Osteoblast (primary cell): ENCODE data around the gene DLG2. TPM values are rescaled to one million over a fixed set of nuclear protein-coding genes. Genes with fewer than 3 reads are reported as not detected.

ENCODE experiments used
- DNase-seq: peaks from one replicate; pipeline ENCODE4 v3.0.0; 2011; ENCODE audit warnings: low spot score, mixed read lengths; ENCODE audit not compliant: insufficient read length; ENCODE audit errors: missing footprints
- H2AFZ ChIP-seq: 2 replicates; pipeline ENCODE4 v1.6.0; 2011; ENCODE audit warnings: mild to moderate bottlenecking, low read length
- H3K27ac ChIP-seq: 2 replicates; pipeline ENCODE4 v1.5.1; 2011; ENCODE audit warnings: mild to moderate bottlenecking, low read depth, low read length, moderate library complexity
- H3K27me3 ChIP-seq: 2 replicates; pipeline ENCODE4 v1.6.0; 2012; ENCODE audit warnings: mild to moderate bottlenecking, control low read depth, inconsistent platforms, low read length, moderate library complexity; ENCODE audit not compliant: insufficient read depth
- H3K36me3 ChIP-seq: 2 replicates; pipeline ENCODE4 v1.5.1; 2011; ENCODE audit warnings: mild to moderate bottlenecking, low read length, control low read depth, moderate library complexity; ENCODE audit not compliant: insufficient read depth
- H3K4me1 ChIP-seq: 2 replicates; pipeline ENCODE4 v1.5.1; 2011; ENCODE audit warnings: mild to moderate bottlenecking, low read length, control low read depth, moderate library complexity; ENCODE audit not compliant: insufficient read depth
- H3K4me2 ChIP-seq: 2 replicates; pipeline ENCODE4 v1.6.0; 2011; ENCODE audit warnings: mild to moderate bottlenecking, low read length; ENCODE audit not compliant: insufficient read depth
- H3K4me3 ChIP-seq: fragments of 200-600 bp; sonication (generic); 3 replicates; pipeline ENCODE4 v1.5.1; 2012; ENCODE audit warnings: mild to moderate bottlenecking, low read length, inconsistent platforms; ENCODE audit not compliant: insufficient read depth
- H3K79me2 ChIP-seq: 2 replicates; pipeline ENCODE4 v1.6.0; 2012; ENCODE audit warnings: mild to moderate bottlenecking, low read length, control low read depth, inconsistent platforms; ENCODE audit not compliant: insufficient read depth
- H3K9me3 ChIP-seq: 2 replicates; pipeline ENCODE4 v1.5.1; 2011; ENCODE audit warnings: low read depth, low read length, control low read depth
- H4K20me1 ChIP-seq: 2 replicates; pipeline ENCODE4 v1.6.0; 2012; ENCODE audit warnings: mild to moderate bottlenecking, low read length, control low read depth; ENCODE audit not compliant: insufficient read depth
- total RNA-seq: library from RNA; depleted of rRNA; stranded (reverse); fragments of >200 nt; gene quantifications from 2 replicates; pipeline ENCODE4 v1.2.3, GENCODE V29; 2012
- TF ChIP-seq, protein P1 (sequence below): IDR thresholded peaks from 2 replicates; pipeline ENCODE4 v1.5.1; 2011; ENCODE audit warnings: mild to moderate bottlenecking, low read depth, low read length, moderate library complexity; ENCODE audit errors: extremely low read depth

DLG2 gene
- total RNA-seq, 1 donor, result 3.3 TPM

DNA sequence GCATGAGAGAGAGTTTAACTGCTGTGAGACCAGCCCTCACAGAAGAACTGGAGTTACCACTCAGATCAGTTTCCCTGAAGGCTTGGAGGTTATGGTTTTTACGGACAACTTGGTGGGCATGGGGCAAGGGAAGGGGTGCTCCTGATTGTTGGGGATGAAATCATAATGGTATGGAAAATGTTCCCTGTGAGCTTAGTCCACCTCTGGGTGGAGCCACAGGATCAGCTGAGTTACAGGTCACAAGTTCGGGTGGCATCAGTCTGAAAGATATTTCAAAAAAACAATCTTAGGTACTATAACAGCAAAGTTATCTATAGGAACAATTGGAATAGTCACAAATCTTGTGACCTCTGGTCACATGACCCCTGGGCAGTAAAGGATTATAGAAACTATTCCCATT is 162.9 kb downstream of the DLG2 start:
- Histone ChIP-seq H3K4me2 (no peak overlapping the region), H3K4me3 (no peak overlapping the region), H3K9me3 (peaks cover 2% of the 10 kb centered on the region), H3K27ac (no peak overlapping the region), H3K27me3 (no peaks in the 10 kb centered on the region), H3K4me1 (no peaks in the 10 kb centered on the region), H4K20me1 (no peaks in the 10 kb centered on the region), H3K36me3 (no peaks in the 10 kb centered on the region), H3K79me2 (no peaks in the 10 kb centered on the region), H2AFZ (no peak overlapping the region)
- TF ChIP-seq, protein P1, sequence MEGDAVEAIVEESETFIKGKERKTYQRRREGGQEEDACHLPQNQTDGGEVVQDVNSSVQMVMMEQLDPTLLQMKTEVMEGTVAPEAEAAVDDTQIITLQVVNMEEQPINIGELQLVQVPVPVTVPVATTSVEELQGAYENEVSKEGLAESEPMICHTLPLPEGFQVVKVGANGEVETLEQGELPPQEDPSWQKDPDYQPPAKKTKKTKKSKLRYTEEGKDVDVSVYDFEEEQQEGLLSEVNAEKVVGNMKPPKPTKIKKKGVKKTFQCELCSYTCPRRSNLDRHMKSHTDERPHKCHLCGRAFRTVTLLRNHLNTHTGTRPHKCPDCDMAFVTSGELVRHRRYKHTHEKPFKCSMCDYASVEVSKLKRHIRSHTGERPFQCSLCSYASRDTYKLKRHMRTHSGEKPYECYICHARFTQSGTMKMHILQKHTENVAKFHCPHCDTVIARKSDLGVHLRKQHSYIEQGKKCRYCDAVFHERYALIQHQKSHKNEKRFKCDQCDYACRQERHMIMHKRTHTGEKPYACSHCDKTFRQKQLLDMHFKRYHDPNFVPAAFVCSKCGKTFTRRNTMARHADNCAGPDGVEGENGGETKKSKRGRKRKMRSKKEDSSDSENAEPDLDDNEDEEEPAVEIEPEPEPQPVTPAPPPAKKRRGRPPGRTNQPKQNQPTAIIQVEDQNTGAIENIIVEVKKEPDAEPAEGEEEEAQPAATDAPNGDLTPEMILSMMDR, result no peak
- DNase-seq, result no peak

DNA sequence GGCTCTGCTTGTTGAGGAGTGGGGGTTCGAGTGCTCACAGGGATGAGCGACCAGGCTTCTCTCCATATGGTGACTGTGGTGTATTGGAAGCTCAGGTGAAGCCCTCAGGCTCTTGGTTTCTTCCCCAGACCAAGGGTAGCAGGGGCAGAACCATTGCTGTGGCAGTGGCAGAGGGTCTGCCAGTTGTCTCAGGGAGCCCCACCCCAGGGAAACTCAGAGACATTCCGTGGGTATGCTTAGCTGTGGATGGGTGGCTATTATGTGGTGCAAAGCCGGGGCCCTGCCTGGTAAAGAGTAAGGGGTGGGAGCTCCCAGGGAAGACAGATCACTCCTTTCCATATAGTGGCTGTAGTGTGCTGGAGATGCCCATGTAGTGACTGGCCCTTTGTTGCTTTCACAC is 167.8 kb downstream of the DLG2 start:
- no peak overlapping the region for H3K4me3 ChIP-seq
- TF ChIP-seq, protein P1, result no peak
- no peak overlapping the region for H3K27ac ChIP-seq
- H3K4me2 ChIP-seq, result no peak overlapping the region
- no peak for DNase-seq
- no peaks in the 10 kb centered on the region for H3K36me3 ChIP-seq
- no peaks in the 10 kb centered on the region for H3K27me3 ChIP-seq
- H3K4me1 ChIP-seq, result no peaks in the 10 kb centered on the region
- H3K79me2 ChIP-seq, result no peaks in the 10 kb centered on the region
- peaks cover 2% of the 10 kb centered on the region for H3K9me3 ChIP-seq
- H4K20me1 ChIP-seq, result no peaks in the 10 kb centered on the region
- no peak overlapping the region for H2AFZ ChIP-seq

DNA sequence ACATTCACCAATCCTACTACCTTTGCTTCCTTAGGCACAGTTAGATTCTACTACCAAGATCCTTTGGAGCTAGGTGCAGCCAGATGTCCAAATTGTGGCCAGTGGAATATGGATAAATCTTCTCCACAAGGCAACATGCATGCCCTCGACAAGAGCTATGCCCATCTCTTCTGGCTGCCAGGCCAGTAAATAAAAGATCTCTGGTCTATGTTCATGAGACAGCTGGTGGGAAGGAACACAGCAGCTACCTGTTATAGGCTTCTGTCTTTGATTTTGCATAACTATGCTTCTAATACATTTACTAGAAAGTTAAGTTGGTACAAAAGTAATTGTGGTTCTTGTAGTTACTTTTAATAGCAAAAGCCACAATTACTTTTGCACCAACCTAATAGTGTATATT is 182.7 kb downstream of the DLG2 start:
- no peaks in the 10 kb centered on the region for H4K20me1 ChIP-seq
- no peaks in the 10 kb centered on the region for H3K27me3 ChIP-seq
- H3K79me2 ChIP-seq, result no peaks in the 10 kb centered on the region
- H3K4me1 ChIP-seq, result no peaks in the 10 kb centered on the region
- no peak overlapping the region for H3K4me2 ChIP-seq
- H2AFZ ChIP-seq, result no peak overlapping the region
- H3K9me3 ChIP-seq, result no peaks in the 10 kb centered on the region
- DNase-seq, result no peak
- H3K36me3 ChIP-seq, result no peaks in the 10 kb centered on the region
- TF ChIP-seq, protein P1, result no peak
- no peak overlapping the region for H3K4me3 ChIP-seq
- H3K27ac ChIP-seq, result no peak overlapping the region

DNA sequence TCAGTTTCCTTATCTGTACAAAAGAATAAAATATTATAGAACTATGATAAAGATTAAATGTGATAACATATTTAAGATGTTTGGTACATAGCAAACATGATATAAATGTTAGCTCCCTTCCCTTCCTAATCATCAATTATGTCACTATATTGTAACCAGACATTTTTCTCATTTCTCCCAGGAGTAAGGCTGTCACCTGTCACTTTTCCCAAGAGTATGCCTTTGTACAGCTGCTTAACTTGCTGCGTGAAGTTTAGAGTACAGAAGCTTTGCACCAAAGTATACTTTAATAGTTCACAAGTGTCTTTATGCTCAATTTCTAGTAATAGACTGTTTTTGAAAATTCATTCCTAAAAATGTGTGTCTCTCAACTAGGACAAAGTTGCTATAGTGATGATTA is 186.9 kb downstream of the DLG2 start:
- Histone ChIP-seq H3K27me3 (no peaks in the 10 kb centered on the region), H3K27ac (no peak overlapping the region), H3K4me1 (no peaks in the 10 kb centered on the region), H2AFZ (no peak overlapping the region), H3K79me2 (no peaks in the 10 kb centered on the region), H4K20me1 (no peaks in the 10 kb centered on the region), H3K4me3 (no peak overlapping the region), H3K36me3 (no peaks in the 10 kb centered on the region), H3K9me3 (no peaks in the 10 kb centered on the region), H3K4me2 (no peak overlapping the region)
- DNase-seq, result no peak
- TF ChIP-seq, protein P1, result no peak
